ENCODE measurements around the gene GDPD5. TPM values are rescaled to one million over a fixed set of nuclear protein-coding genes. Genes with fewer than 3 reads are reported as not detected.

GDPD5 gene
- total and polyA plus RNA-seq, 10 of the 15 experiments (the other 5 are each of a cell fraction or from before 2014, with no cell fraction given) = 0.10 to 30.0 (median 6.7) TPM

GRCh38 chr11:75399344-75400145 is 126.2 kb downstream of the GDPD5 start, which contains the start of gene RPS3 (continued):
- peak; percentile 95 for TF ChIP-seq SIX5 (IDR thresholded peaks at IDR 0.05; ENCODE audit: low read depth, low read length, severe bottlenecking)
- peak in 1 of 2 experiments; percentile 73; a peak in 1 of 4 replicates for TF ChIP-seq SRF (IDR thresholded peaks at IDR 0.05; ENCODE audit: low read depth in 2 of 2, low read length in 2 of 2)
- peak; percentile 100 for TF ChIP-seq POLR2AphosphoS5 (IDR thresholded peaks at IDR 0.05; ENCODE audit: low read length)
- TF ChIP-seq PML (IDR thresholded peaks at IDR 0.05; ENCODE audit: low read length) = peak; percentile 99
- no peak for TF ChIP-seq JUNB (IDR thresholded peaks at IDR 0.05)
- peak; percentile 87 for TF ChIP-seq BACH1 (IDR thresholded peaks at IDR 0.05; ENCODE audit: borderline replicate concordance)
- peak; percentile 62; the same call in 1 of the 2 replicates for TF ChIP-seq REST (IDR thresholded peaks at IDR 0.05; ENCODE audit: low read depth, low read length)
- no peak for TF ChIP-seq FOS (IDR thresholded peaks at IDR 0.05; ENCODE audit: borderline replicate concordance, extremely low read depth, insufficient read length)
- peak; percentile 79 for TF ChIP-seq ZNF687 (IDR thresholded peaks at IDR 0.05)
- no peak for TF ChIP-seq RAD51 (IDR thresholded peaks at IDR 0.05)
- TF ChIP-seq SPI1 (IDR thresholded peaks at IDR 0.05; ENCODE audit: borderline replicate concordance, insufficient read depth, low read depth, low read length) = peak; percentile 85
- peak; percentile 83 for TF ChIP-seq ZSCAN29 (IDR thresholded peaks at IDR 0.05)
- TF ChIP-seq NRF1 (conservative IDR thresholded peaks at IDR 0.05; ENCODE audit: low read depth, low read length) = peak; percentile 23; the same call in 1 of the 2 replicates
- peak; percentile 98 for TF ChIP-seq CREB1 (IDR thresholded peaks at IDR 0.05; ENCODE audit: low read depth)
- TF ChIP-seq E2F8 (IDR thresholded peaks at IDR 0.05; ENCODE audit: low read depth, partially characterized antibody) = peak; percentile 81
- no peak for TF ChIP-seq USF1 (IDR thresholded peaks at IDR 0.05; ENCODE audit: borderline replicate concordance, extremely low read length, insufficient read depth, low read depth, low read length)
- peak; percentile 48 for TF ChIP-seq ZZZ3 (IDR thresholded peaks at IDR 0.05; ENCODE audit: control insufficient read depth, insufficient read length, low read depth)
